ENCODE data around the gene CYB561D1.

Gene CYB561D1

GRCh38 chr1:109481646-109482045, 12.2 kb upstream of the CYB561D1 start:
- DNase-seq (ENCODE audit: low spot score), result no peak

GRCh38 chr1:109482242-109482641, 11.7 kb upstream of the CYB561D1 start:
- no peak for DNase-seq (ENCODE audit: low spot score)

- DNase-seq (ENCODE audit: low spot score), result peak; percentile 70
These were observed 10.9 kb upstream of the CYB561D1 start for GRCh38 chr1:109482791-109483671.

- DNase-seq (ENCODE audit: low spot score), result peak; percentile 99
These were observed 10.0 kb upstream of the CYB561D1 start, which contains the start of gene ATXN7L2 for GRCh38 chr1:109483672-109484518. ATXN7L2 (plus strand) TSS chr1:109483905; CDS start chr1:109483954, 49 bp downstream.

GRCh38 chr1:109484519-109484975, 9.3 kb upstream of the CYB561D1 start:
- DNase-seq (ENCODE audit: low spot score), result no peak

- DNase-seq (ENCODE audit: low spot score), result peak; percentile 41
These were observed 8.9 kb upstream of the CYB561D1 start for GRCh38 chr1:109485001-109485400.

- no peak for DNase-seq (ENCODE audit: low spot score)
These were observed 6.6 kb upstream of the CYB561D1 start for GRCh38 chr1:109487261-109487660.

- peak; percentile 31 for DNase-seq (ENCODE audit: low spot score)
These were observed 5.7 kb upstream of the CYB561D1 start for GRCh38 chr1:109488201-109488600.

GRCh38 chr1:109488696-109489095, 5.2 kb upstream of the CYB561D1 start:
- DNase-seq (ENCODE audit: low spot score), result no peak

- peak; percentile 71 for DNase-seq (ENCODE audit: low spot score)
These were observed 3.6 kb upstream of the CYB561D1 start for GRCh38 chr1:109490029-109490933.

GRCh38 chr1:109490934-109491302, 3.0 kb upstream of the CYB561D1 start:
- DNase-seq (ENCODE audit: low spot score), result no peak

GRCh38 chr1:109491372-109491771, 2.5 kb upstream of the CYB561D1 start:
- no peak for DNase-seq (ENCODE audit: low spot score)

GRCh38 chr1:109492779-109493178, 1.1 kb upstream of the CYB561D1 start:
- DNase-seq (ENCODE audit: low spot score), result no peak

GRCh38 chr1:109493227-109493626, 667 bp upstream of the CYB561D1 start:
- no peak for DNase-seq (ENCODE audit: low spot score)

- DNase-seq (ENCODE audit: low spot score), result no peak
These were observed 1.8 kb downstream of the CYB561D1 start for GRCh38 chr1:109495738-109496137.

GRCh38 chr1:109497449-109498160, 3.7 kb downstream of the CYB561D1 start:
- no peak for DNase-seq (ENCODE audit: low spot score)

- DNase-seq (ENCODE audit: low spot score), result peak; percentile 68
These were observed 4.4 kb downstream of the CYB561D1 start for GRCh38 chr1:109498161-109498801.

GRCh38 chr1:109499081-109499480, 5.2 kb downstream of the CYB561D1 start:
- DNase-seq (ENCODE audit: low spot score), result no peak

- DNase-seq (ENCODE audit: low spot score), result peak; percentile 63
These were observed 6.0 kb downstream of the CYB561D1 start for GRCh38 chr1:109499661-109500536.
